H1 (cell line): ENCODE data around the gene CXCL5. TPM values are rescaled to one million over a fixed set of nuclear protein-coding genes. Genes with fewer than 3 reads are reported as not detected.

Source experiments
- CTCF ChIA-PET: fragments of 300-600 bp; sonication (Branson Sonifier 250); formaldehyde crosslinking; loops from one replicate; lab custom pipeline; 2021; ENCODE audit not compliant: partially characterized antibody; lab: Charles Lee
- POLR2A ChIA-PET: fragments of 300-600 bp; sonication (Branson Sonifier 250); formaldehyde crosslinking; loops from one replicate; lab custom pipeline; 2021; ENCODE audit warnings: inconsistent platforms; ENCODE audit not compliant: partially characterized antibody; lab: Charles Lee
- DNase-seq, 2 experiments: peaks; one replicate each; pipeline versions ENCODE4 v3.0.0 to v3.0.0-alpha.2; 2010 to 2022; ENCODE audit warnings: low spot score in 2 of 2, low read depth in 1 of 2, mixed read lengths in 1 of 2
- FAIRE-seq: peaks from 2 replicates; lab custom pipeline; 2011; peaks lifted over from hg19 to GRCh38; lab: Jason Lieb, UNC
- H2AFZ ChIP-seq: 2 replicates; pipeline ENCODE4 v1.8.1; 2012; ENCODE audit warnings: low read length, inconsistent platforms
- H2AK5ac ChIP-seq: 2 replicates; pipeline ENCODE4 v1.6.1; 2013; ENCODE audit warnings: low read depth, low read length
- H2BK120ac ChIP-seq: replicated peaks from 2 replicates; pipeline ENCODE3; 2013; ENCODE audit warnings: low read depth, low read length, inconsistent platforms
- H2BK12ac ChIP-seq: 2 replicates; pipeline ENCODE4 v1.6.1; 2013; ENCODE audit warnings: low read depth, low read length
- H2BK15ac ChIP-seq: 2 replicates; pipeline ENCODE4 v1.6.1; 2013; ENCODE audit warnings: low read length
- H2BK20ac ChIP-seq: 2 replicates; pipeline ENCODE4 v1.6.1; 2013; ENCODE audit warnings: low read length
- H2BK5ac ChIP-seq: 2 replicates; pipeline ENCODE4 v1.6.1; 2013; ENCODE audit warnings: low read depth, low read length
- H3K14ac ChIP-seq: 2 replicates; pipeline ENCODE4 v1.6.1; 2013; ENCODE audit warnings: inconsistent platforms; ENCODE audit not compliant: insufficient read length
- H3K18ac ChIP-seq: 2 replicates; pipeline ENCODE4 v1.6.1; 2013; ENCODE audit warnings: low read length; ENCODE audit errors: extremely low read depth
- H3K23ac ChIP-seq: 2 replicates; pipeline ENCODE4 v1.6.1; 2013; ENCODE audit warnings: inconsistent platforms; ENCODE audit not compliant: insufficient read length
- H3K23me2 ChIP-seq: 2 replicates; pipeline ENCODE4 v1.6.1; 2013; ENCODE audit warnings: low read depth, low read length
- H3K27ac ChIP-seq: 2 replicates; pipeline ENCODE4 v1.6.1; 2011; ENCODE audit warnings: low read depth, low read length, inconsistent platforms
- H3K27me3 ChIP-seq, 4 experiments: replicated peaks in 1 of 4; 1 replicate in 1 of 4; 2 replicates in 3 of 4; pipeline versions ENCODE4 v1.6.1 to v1.8.1; 2011 to 2013; ENCODE audit warnings: low read length in 3 of 4, mild to moderate bottlenecking in 3 of 4, inconsistent platforms in 2 of 4, mixed read lengths in 2 of 4, moderate library complexity in 1 of 4; ENCODE audit not compliant: control insufficient read depth in 3 of 4, insufficient read depth in 3 of 4; ENCODE audit errors: extremely low read depth in 1 of 4
- H3K36me3 ChIP-seq, 4 experiments: 2 replicates each; pipeline versions ENCODE4 v1.6.1 to v1.8.1; 2011 to 2013; ENCODE audit warnings: mild to moderate bottlenecking in 4 of 4, low read length in 3 of 4, moderate library complexity in 2 of 4, control low read depth in 1 of 4, inconsistent platforms in 1 of 4; ENCODE audit not compliant: insufficient read depth in 4 of 4, control insufficient read depth in 2 of 4
- H3K4ac ChIP-seq: replicated peaks from 2 replicates; pipeline ENCODE3; 2013; ENCODE audit warnings: low read length, low read depth, mixed read lengths, inconsistent platforms; ENCODE audit not compliant: insufficient read length
- H3K4me1 ChIP-seq, 4 experiments: replicated peaks in 1 of 4; 1 replicate in 1 of 4; 2 replicates in 3 of 4; pipeline versions ENCODE4 v1.6.1 to v1.8.1; 2011 to 2013; ENCODE audit warnings: low read length in 3 of 4, inconsistent platforms in 2 of 4, mixed read lengths in 1 of 4; ENCODE audit not compliant: insufficient read depth in 4 of 4, control insufficient read depth in 3 of 4
- H3K4me2 ChIP-seq, 2 experiments: 2 replicates each; pipeline versions ENCODE4 v1.6.1 to v1.8.1; 2011 to 2013; ENCODE audit warnings: low read depth in 2 of 2, low read length in 2 of 2, control low read depth in 1 of 2, inconsistent platforms in 1 of 2, mild to moderate bottlenecking in 1 of 2; ENCODE audit not compliant: insufficient read depth in 1 of 2
- H3K4me3 ChIP-seq, 4 experiments: fragments of 200-600, 300-600 bp in 1 of 4; sonication (generic), shearing (Covaris generic), sonication (Bioruptor Twin) in 1 of 4; 2 replicates each; pipeline versions ENCODE4 v1.5.1 to v1.8.1; 2011 to 2016; ENCODE audit warnings: low read length in 4 of 4, low read depth in 3 of 4, control low read depth in 2 of 4, inconsistent platforms in 2 of 4, mild to moderate bottlenecking in 2 of 4, mixed read lengths in 1 of 4, moderate library complexity in 1 of 4; ENCODE audit not compliant: insufficient read depth in 2 of 4; ENCODE audit errors: extremely low read depth in 1 of 4
- H3K56ac ChIP-seq: replicated peaks from 2 replicates; pipeline ENCODE3; 2013; ENCODE audit warnings: low read depth, mild to moderate bottlenecking, mixed read lengths, low read length, inconsistent platforms; ENCODE audit not compliant: insufficient read length
- H3K79me1 ChIP-seq: 2 replicates; pipeline ENCODE4 v1.6.1; 2013; ENCODE audit warnings: low read depth, low read length, control low read depth
- H3K79me2 ChIP-seq, 2 experiments: 2 replicates each; pipeline versions ENCODE4 v1.6.1 to v1.8.1; 2012 to 2013; ENCODE audit warnings: low read length in 2 of 2, mild to moderate bottlenecking in 2 of 2, inconsistent platforms in 1 of 2; ENCODE audit not compliant: insufficient read depth in 2 of 2, control insufficient read depth in 1 of 2
- H3K9ac ChIP-seq, 4 experiments: replicated peaks in 1 of 4; 1 replicate in 1 of 4; 2 replicates in 3 of 4; pipeline versions ENCODE4 v1.6.1 to v1.8.1; 2011 to 2013; ENCODE audit warnings: low read depth in 3 of 4, low read length in 3 of 4, control low read depth in 2 of 4, mild to moderate bottlenecking in 2 of 4, moderate library complexity in 2 of 4, inconsistent platforms in 1 of 4; ENCODE audit errors: extremely low read depth in 1 of 4
- H3K9me3 ChIP-seq, 2 experiments: 2 replicates each; pipeline versions ENCODE4 v1.6.1 to v1.8.1; 2012 to 2013; ENCODE audit warnings: mild to moderate bottlenecking in 2 of 2, moderate library complexity in 2 of 2, control low read depth in 1 of 2, inconsistent platforms in 1 of 2, low read depth in 1 of 2, low read length in 1 of 2, mixed read lengths in 1 of 2; ENCODE audit not compliant: insufficient read depth in 2 of 2
- H4K20me1 ChIP-seq, 2 experiments: replicated peaks in 1 of 2; 2 replicates each; pipeline versions ENCODE3 to v1.8.1; 2011 to 2013; ENCODE audit warnings: inconsistent platforms in 2 of 2, low read length in 2 of 2, mild to moderate bottlenecking in 1 of 2; ENCODE audit not compliant: insufficient read depth in 2 of 2, control insufficient read depth in 1 of 2
- H4K5ac ChIP-seq: 2 replicates; pipeline ENCODE4 v1.6.1; 2013; ENCODE audit warnings: low read length, low read depth, mixed read lengths, inconsistent platforms; ENCODE audit not compliant: insufficient read length
- H4K8ac ChIP-seq: 2 replicates; pipeline ENCODE4 v1.8.0; 2013; ENCODE audit warnings: mild to moderate bottlenecking, moderate library complexity, low read length, inconsistent platforms; ENCODE audit not compliant: insufficient read depth; ENCODE audit errors: extremely low read depth
- H4K91ac ChIP-seq: replicated peaks from 2 replicates; pipeline ENCODE3; 2013; ENCODE audit warnings: low read length, mixed read lengths, inconsistent platforms; ENCODE audit not compliant: insufficient read length
- CBX5 ChIP-seq: fragments of 300-800, 300-1000 bp; sonication (generic); IDR thresholded peaks from 2 replicates; pipeline ENCODE4 v1.7.1; 2016; ENCODE audit warnings: antibody characterized with exemption, low read length, low read depth
- CBX8 ChIP-seq: fragments of 300-800, 300-1000 bp; sonication (generic); IDR thresholded peaks from 2 replicates; pipeline ENCODE4 v1.7.1; 2016; ENCODE audit warnings: low read depth, low read length, borderline replicate concordance
- GTF2F1 ChIP-seq: IDR thresholded peaks from 2 replicates; pipeline ENCODE4 v1.6.1; 2012; ENCODE audit warnings: low read depth, low read length, improper control_type of control experiment, borderline replicate concordance
- JUND ChIP-seq: IDR thresholded peaks from 2 replicates; pipeline ENCODE4 v1.6.1; 2011; ENCODE audit warnings: mild to moderate bottlenecking, improper control_type of control experiment, low read length
- KDM5A ChIP-seq: fragments of 200-600 bp; IDR thresholded peaks from 2 replicates; pipeline ENCODE4 v1.7.1; 2012; ENCODE audit warnings: mild to moderate bottlenecking, low read length, inconsistent platforms, mixed read lengths
- MAX ChIP-seq: IDR thresholded peaks from 2 replicates; pipeline ENCODE4 v1.6.1; 2012; ENCODE audit warnings: inconsistent platforms
- RAD21 ChIP-seq, 2 experiments: IDR thresholded peaks in 1 of 2; conservative IDR thresholded peaks in 1 of 2; 2 replicates each; pipeline ENCODE4 v1.6.1; 2011; ENCODE audit warnings: low read depth in 2 of 2, low read length in 2 of 2, improper control_type of control experiment in 1 of 2, inconsistent platforms in 1 of 2, mild to moderate bottlenecking in 1 of 2, moderate library complexity in 1 of 2
- TAF7 ChIP-seq: optimal IDR thresholded peaks from 2 replicates; pipeline ENCODE3; 2011; ENCODE audit warnings: low read depth, mild to moderate bottlenecking, inconsistent platforms, low read length, moderate library complexity, borderline replicate concordance
- TBP ChIP-seq: IDR thresholded peaks from 2 replicates; pipeline ENCODE4 v1.6.1; 2011; ENCODE audit warnings: low read depth, low read length, improper control_type of control experiment
- TEAD4 ChIP-seq: IDR thresholded peaks from 2 replicates; pipeline ENCODE4 v1.6.1; 2012; ENCODE audit warnings: low read depth, low read length, inconsistent platforms, mixed read lengths
- polyA plus RNA-seq, 7 experiments: library from polyadenylated mRNA; depleted of rRNA in 3 of 7; stranded (reverse) in 5 of 7; unstranded in 2 of 7; fragments of >200 nt in 5 of 7; fragments of 200-250 nt in 2 of 7; gene quantifications; 1 replicate in 5 of 7; 2 replicates in 1 of 7; 4 replicates in 1 of 7; pipeline versions ENCODE4 v1.2.1 to v1.2.3, GENCODE V29; 2011 to 2013; ENCODE audit warnings: missing spikeins in 2 of 7, mixed read lengths in 2 of 7
- total RNA-seq: library from RNA; stranded (reverse); fragmentation: NEBNext Ultra II Directional; extraction: Animal tissue kit (Norgen Biotek cat#: 25700); gene quantifications from 2 replicates; pipeline ENCODE4 v1.2.1, GENCODE V29; 2021
- TF ChIP-seq, protein P1 (sequence below): IDR thresholded peaks from 2 replicates; pipeline ENCODE4 v1.6.1; 2011; ENCODE audit warnings: low read depth, mild to moderate bottlenecking, low read length; ENCODE audit not compliant: insufficient read depth

CXCL5 gene
- total and polyA plus RNA-seq, 2 of the 8 experiments (the other 6 are each of a cell fraction or from before 2014, with no cell fraction given): 10.9 to 15.6 TPM

GRCh38 chr4:74030285-74030684 lies 31.8 kb upstream of the CXCL5 start:
- Histone ChIP-seq H2BK12ac (no peak overlapping the region), H3K56ac (no peak overlapping the region), H4K91ac (no peak overlapping the region), H2BK5ac (no peak overlapping the region), H2BK20ac (no peak overlapping the region), H4K8ac (no peak overlapping the region), H3K14ac (no peak overlapping the region), H2AK5ac (no peak overlapping the region), H4K5ac (no peak overlapping the region), H3K36me3 (no peaks in the 10 kb centered on the region), H2BK120ac (no peak overlapping the region), H3K23me2 (no peaks in the 10 kb centered on the region), H3K18ac (no peak overlapping the region), H3K4me3 (no peak overlapping the region), H4K20me1 (no peaks in the 10 kb centered on the region), H3K27ac (no peak overlapping the region), H3K23ac (no peak overlapping the region), H3K9me3 (no peaks in the 10 kb centered on the region), H3K4me2 (no peak overlapping the region), H3K4me1 (no peaks in the 10 kb centered on the region), H3K27me3 (no peaks in the 10 kb centered on the region), H3K9ac (no peak overlapping the region), H3K79me1 (no peaks in the 10 kb centered on the region), H2BK15ac (no peak overlapping the region), H3K4ac (no peak overlapping the region), H2AFZ (no peak overlapping the region), H3K79me2 (no peaks in the 10 kb centered on the region)
- no peak for FAIRE-seq
- no peak for TF ChIP-seq CBX8
- TF ChIP-seq KDM5A: no peak
- TF ChIP-seq JUND: no peak
- TF ChIP-seq TEAD4: no peak
- TF ChIP-seq TAF7: no peak
- TF ChIP-seq, protein P1, sequence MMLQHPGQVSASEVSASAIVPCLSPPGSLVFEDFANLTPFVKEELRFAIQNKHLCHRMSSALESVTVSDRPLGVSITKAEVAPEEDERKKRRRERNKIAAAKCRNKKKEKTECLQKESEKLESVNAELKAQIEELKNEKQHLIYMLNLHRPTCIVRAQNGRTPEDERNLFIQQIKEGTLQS: no peak
- TF ChIP-seq RAD21 (IDR thresholded peaks at IDR 0.05 in 1 of 2, conservative IDR thresholded peaks at IDR 0.05 in 1 of 2; ENCODE audit: low read depth in 2 of 2, low read length in 2 of 2): no peak
- TF ChIP-seq MAX: no peak
- no peak for TF ChIP-seq GTF2F1
- no peak for TF ChIP-seq CBX5
- TF ChIP-seq TBP: no peak
- no peak for DNase-seq
- ChIA-PET POLR2A (interaction anchor here (1.1 kb wide), 1 partner anchor 14 kb away, joined by 5 read pairs; no protein-coding TSS in a partner anchor), CTCF (interaction anchor here (1.2 kb wide), 1 partner anchor 65 kb away, joined by 3 read pairs; no protein-coding TSS in a partner anchor)
